Aorta (tissue), 5 donors: Measurements from ENCODE around the gene DNAI2. TPM values are rescaled to one million over a fixed set of nuclear protein-coding genes. Genes with fewer than 3 reads are reported as not detected.

Experiments used
- ATAC-seq: fragments of 200-7000 bp; cut with Tn5 transposase; one replicate; pipeline ENCODE4 v1.9.1; 2022; ENCODE audit warnings: moderate library complexity; ENCODE audit not compliant: low FRiP score
- DNase-seq, 2 donors: peaks; one replicate each; pipeline ENCODE4 v3.0.0-alpha.2; 2020
- H3K27ac ChIP-seq, 2 donors: one replicate each; pipeline ENCODE4 v1.5.1; 2013; ENCODE audit warnings: low read length in 2 of 2, mild to moderate bottlenecking in 2 of 2, moderate library complexity in 2 of 2, control low read depth in 1 of 2, inconsistent platforms in 1 of 2, low read depth in 1 of 2
- H3K27me3 ChIP-seq, 2 donors: one replicate each; pipeline ENCODE4 v1.6.1; 2013; ENCODE audit warnings: control low read depth in 1 of 2, low read length in 1 of 2, mild to moderate bottlenecking in 1 of 2, moderate library complexity in 1 of 2; ENCODE audit not compliant: insufficient read depth in 2 of 2, control insufficient read depth in 1 of 2
- H3K36me3 ChIP-seq, 2 donors: one replicate each; pipeline ENCODE4 v1.6.1; 2013; ENCODE audit warnings: control low read depth in 1 of 2, low read length in 1 of 2, mild to moderate bottlenecking in 1 of 2; ENCODE audit not compliant: insufficient read depth in 2 of 2, control insufficient read depth in 1 of 2
- H3K4me1 ChIP-seq, 2 donors: one replicate each; pipeline ENCODE4 v1.6.1; 2013; ENCODE audit warnings: low read length in 2 of 2, control low read depth in 1 of 2, mild to moderate bottlenecking in 1 of 2, moderate library complexity in 1 of 2; ENCODE audit not compliant: insufficient read depth in 2 of 2, control insufficient read depth in 1 of 2
- H3K4me3 ChIP-seq, 2 donors: one replicate each; pipeline ENCODE4 v1.5.1; 2013; ENCODE audit warnings: low read length in 2 of 2, control low read depth in 1 of 2, mild to moderate bottlenecking in 1 of 2
- H3K9me3 ChIP-seq: one replicate; pipeline ENCODE4 v1.6.1; 2013; ENCODE audit warnings: mild to moderate bottlenecking, low read length; ENCODE audit not compliant: control insufficient read depth
- whole genome bisulfite sequencing, 2 donors: extraction: QIAGEN DNeasy Blood & Tissue Kit; methylation state at CpG; one replicate each; pipeline ENCODE4 v1.1.7; 2013; 5-methylcytosine and 5-hydroxymethylcytosine counted together
- intact Hi-C, 2 donors: fragments of 100-400 bp; cut with DNase I; formaldehyde crosslinking; loops; one replicate each; pipeline versions ENCODE4 v1.14.2 to v1.15.0; 2022
- polyA plus RNA-seq, 2 donors: library from polyadenylated mRNA; stranded (reverse); fragments of 200-250 nt; gene quantifications; one replicate each; pipeline ENCODE4 v1.2.3, GENCODE V29; 2013
- total RNA-seq, 2 donors: library from RNA; stranded (reverse); fragmentation: NEBNext Ultra II Directional; extraction: Animal tissue kit (Norgen Biotek cat#: 25700); gene quantifications; one replicate each; pipeline ENCODE4 v1.2.1, GENCODE V29; 2021
- donor health status: healthy with polysubstance abuse.
- donor health status: Bipolar disorder and iron deficiency.
- donor health status: DM: no; HTN: no; CAD: no.
- donor health status: DM: no; HTN: no; CAD: no.
- donor health status: DM: yes; HTN: yes; CAD: no.

DNAI2 gene
- total and polyA plus RNA-seq, 4 donors: not detected

DNA sequence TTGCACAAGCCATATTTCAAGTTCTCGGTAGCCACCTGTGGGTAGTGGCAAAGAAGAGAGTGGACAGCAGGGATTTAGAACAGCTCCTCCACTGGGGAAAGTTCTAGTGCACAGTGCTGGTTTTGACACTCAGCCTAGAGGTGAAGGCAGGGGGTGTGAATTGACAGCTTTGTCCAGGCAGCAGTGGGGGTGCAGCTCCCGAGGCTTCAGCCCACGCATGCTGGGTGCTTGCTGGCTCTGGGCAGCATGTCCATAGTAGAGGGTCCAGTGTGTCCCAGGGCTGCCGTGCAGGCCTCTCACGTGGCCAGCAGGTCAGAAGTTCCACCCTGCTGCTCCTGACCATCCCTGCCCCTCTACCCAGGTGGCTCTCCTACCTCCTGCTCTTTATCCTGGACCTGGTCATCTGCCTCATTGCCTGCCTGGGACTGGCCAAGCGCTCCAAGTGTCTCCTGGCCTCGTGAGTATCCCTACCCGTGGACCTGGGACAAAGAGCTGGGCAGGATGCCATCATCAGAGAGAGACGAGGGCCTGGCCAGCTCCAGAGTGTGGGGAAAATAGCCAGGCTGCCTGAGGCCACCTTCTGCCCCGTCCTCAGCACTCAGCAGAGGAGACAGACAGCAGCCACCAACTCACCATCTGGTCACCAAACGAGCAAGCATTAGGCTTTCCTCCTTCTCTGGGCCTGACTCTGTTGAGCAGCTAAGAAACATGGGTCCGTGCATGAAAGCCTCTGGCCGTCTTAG is 30.9 kb upstream of the DNAI2 start:
- WGBS, 2 donors: 55 to 62% methylated on average over 13 of the region's 13 CpGs
- Histone ChIP-seq H3K36me3 (no peaks in the 10 kb centered on the region), H3K27me3 (no peaks in the 10 kb centered on the region), H3K4me3 (no peak overlapping the region), H3K27ac (no peak overlapping the region), H3K4me1 (no peaks in the 10 kb centered on the region), H3K9me3 (no peaks in the 10 kb centered on the region)
- intact Hi-C loops: no loop called here
- ATAC-seq (no peak), DNase-seq (no peak)

DNA sequence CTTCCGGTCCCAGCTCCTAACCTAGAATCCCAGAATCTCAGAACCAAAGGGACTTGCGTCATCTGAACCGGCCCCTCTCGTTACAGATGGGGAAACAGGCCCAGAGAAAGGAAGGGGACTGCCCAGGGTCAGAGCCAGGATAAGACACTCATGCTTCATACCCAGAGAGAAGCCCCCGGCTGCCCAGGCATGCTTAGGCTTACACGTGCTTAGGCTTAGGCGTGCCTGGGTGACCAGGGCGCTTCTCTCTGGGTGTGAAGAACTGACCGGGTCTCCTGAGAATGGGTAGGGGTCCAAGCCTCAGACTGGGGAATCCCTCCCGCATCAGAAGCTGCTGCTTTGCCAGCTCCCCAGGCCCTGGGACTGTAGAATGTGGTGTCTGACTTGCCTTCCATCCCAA is 29.9 kb upstream of the DNAI2 start:
- Histone ChIP-seq H3K27ac (no peak overlapping the region), H3K9me3 (no peaks in the 10 kb centered on the region), H3K36me3 (no peaks in the 10 kb centered on the region), H3K27me3 (no peaks in the 10 kb centered on the region), H3K4me3 (no peak overlapping the region), H3K4me1 (no peaks in the 10 kb centered on the region)
- ATAC-seq (no peak), DNase-seq (no peak)
- WGBS, 2 donors: 88 to 91% methylated on average over 10 of the region's 10 CpGs
- intact Hi-C loops: no loop called here

DNA sequence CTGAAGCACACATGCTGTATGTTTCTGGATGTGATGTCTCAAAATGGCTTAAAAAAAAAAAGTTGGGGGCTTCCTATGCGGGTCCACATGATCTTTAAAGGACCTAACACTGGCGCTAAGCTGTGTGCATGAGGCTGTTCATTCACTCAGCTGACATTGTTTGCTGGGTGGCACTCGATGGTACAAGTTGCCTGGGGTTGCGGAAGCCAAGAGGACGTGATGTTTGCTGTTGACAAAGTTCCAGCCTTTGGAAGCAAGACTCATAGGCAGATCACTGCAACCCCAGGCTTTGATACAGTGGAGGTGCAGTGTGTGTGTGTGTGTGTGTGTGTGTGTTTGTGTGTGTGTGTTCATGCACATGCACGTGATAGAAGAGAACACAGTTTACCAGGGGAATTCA is 29.5 kb upstream of the DNAI2 start:
- DNase-seq (no peak), ATAC-seq (no peak)
- intact Hi-C loops: no loop called here
- Histone ChIP-seq H3K36me3 (no peaks in the 10 kb centered on the region), H3K4me1 (no peaks in the 10 kb centered on the region), H3K9me3 (no peaks in the 10 kb centered on the region), H3K4me3 (no peak overlapping the region), H3K27ac (no peak overlapping the region), H3K27me3 (no peaks in the 10 kb centered on the region)
- WGBS, 2 donors: 81 to 87% methylated on average over 6 of the region's 6 CpGs

GRCh38 chr17:74245145-74245831 is 28.7 kb upstream of the DNAI2 start:
- no peaks in the 10 kb centered on the region for H3K9me3 ChIP-seq
- no peaks in the 10 kb centered on the region for H3K36me3 ChIP-seq
- H3K27ac ChIP-seq: no peak overlapping the region
- no peaks in the 10 kb centered on the region for H3K27me3 ChIP-seq
- no peak for ATAC-seq
- no peak overlapping the region for H3K4me3 ChIP-seq
- DNase-seq: no peak
- intact Hi-C loops: no loop called here
- 68 to 74% methylated on average over 18 to 21 of the region's 21 CpGs for WGBS, 2 donors
- no peaks in the 10 kb centered on the region for H3K4me1 ChIP-seq

GRCh38 chr17:74245871-74246270 is 28.2 kb upstream of the DNAI2 start:
- 85 to 88% methylated on average over 5 of the region's 5 CpGs for WGBS, 2 donors
- DNase-seq: peak in 1 of 2 donors; percentile 68
- Histone ChIP-seq H3K4me3 (no peak overlapping the region), H3K27me3 (no peaks in the 10 kb centered on the region), H3K4me1 (no peaks in the 10 kb centered on the region), H3K36me3 (no peaks in the 10 kb centered on the region), H3K27ac (no peak overlapping the region), H3K9me3 (no peaks in the 10 kb centered on the region)
- ATAC-seq: no peak
- intact Hi-C loops: no loop called here

GRCh38 chr17:74249590-74250270 is 24.3 kb upstream of the DNAI2 start:
- intact Hi-C loops: no loop called here
- Histone ChIP-seq H3K27me3 (no peaks in the 10 kb centered on the region), H3K9me3 (no peaks in the 10 kb centered on the region), H3K4me3 (no peak overlapping the region), H3K4me1 (no peaks in the 10 kb centered on the region), H3K27ac (no peak overlapping the region), H3K36me3 (no peaks in the 10 kb centered on the region)
- WGBS, 2 donors: 83 to 87% methylated on average over 13 to 17 of the region's 17 CpGs
- no peak for ATAC-seq
- DNase-seq: no peak

GRCh38 chr17:74250324-74250995 is 23.6 kb upstream of the DNAI2 start:
- WGBS, 2 donors: 64 to 85% methylated on average over 12 of the region's 12 CpGs
- H3K4me3 ChIP-seq: no peak overlapping the region
- no peaks in the 10 kb centered on the region for H3K4me1 ChIP-seq
- no peaks in the 10 kb centered on the region for H3K36me3 ChIP-seq
- no peaks in the 10 kb centered on the region for H3K9me3 ChIP-seq
- no peaks in the 10 kb centered on the region for H3K27me3 ChIP-seq
- DNase-seq: no peak
- ATAC-seq: no peak
- intact Hi-C loops: no loop called here
- no peak overlapping the region for H3K27ac ChIP-seq

GRCh38 chr17:74251051-74251450 is 23.0 kb upstream of the DNAI2 start:
- no peaks in the 10 kb centered on the region for H3K36me3 ChIP-seq
- no peaks in the 10 kb centered on the region for H3K4me1 ChIP-seq
- no peaks in the 10 kb centered on the region for H3K27me3 ChIP-seq
- no peak overlapping the region for H3K4me3 ChIP-seq
- no peaks in the 10 kb centered on the region for H3K9me3 ChIP-seq
- DNase-seq (no peak), ATAC-seq (no peak)
- intact Hi-C loops: no loop called here
- no peak overlapping the region for H3K27ac ChIP-seq
- 81 to 93% methylated on average over 8 of the region's 8 CpGs for WGBS, 2 donors
